Esophagus squamous epithelium (tissue), 5 donors: ENCODE measurements around the gene SKAP1. TPM values are rescaled to one million over a fixed set of nuclear protein-coding genes. Genes with fewer than 3 reads are reported as not detected.

ENCODE experiments used
- DNase-seq: peaks from one replicate; lab custom pipeline; 2025; lab: John Stamatoyannopoulos, UW
- H3K27ac ChIP-seq, 4 donors: fragments of 200-600 bp; sonication (generic); one replicate each; pipeline ENCODE4 v1.5.1; 2016 to 2019; ENCODE audit warnings: mild to moderate bottlenecking in 1 of 4
- H3K27me3 ChIP-seq, 4 donors: fragments of 200-600 bp; sonication (generic); 1 replicate in 3 of 4; 2 replicates in 1 of 4; pipeline versions ENCODE4 v1.5.1 to v1.6.0; 2017 to 2021; ENCODE audit warnings: antibody characterized with exemption in 1 of 4
- H3K36me3 ChIP-seq, 3 donors: fragments of 200-600 bp; sonication (generic); one replicate each; pipeline ENCODE4 v1.5.1; 2016 to 2019
- H3K4me1 ChIP-seq, 3 donors: fragments of 200-600 bp; sonication (generic); one replicate each; pipeline ENCODE4 v1.5.1; 2017 to 2019
- H3K4me3 ChIP-seq, 4 donors: fragments of 200-600 bp; sonication (generic); 1 replicate in 3 of 4; 2 replicates in 1 of 4; pipeline ENCODE4 v1.5.1; 2016 to 2019; ENCODE audit warnings: mild to moderate bottlenecking in 2 of 4, moderate library complexity in 1 of 4
- H3K9me3 ChIP-seq, 3 donors: fragments of 200-600 bp; sonication (generic); one replicate each; pipeline ENCODE4 v1.5.1; 2016 to 2019
- CTCF ChIP-seq, 6 experiments: fragments of 450-650 bp in 4 of 6; fragments of 200-600 bp in 2 of 6; sonication (generic) in 2 of 6; IDR thresholded peaks; one replicate each; pipeline ENCODE4 v1.5.1; 2016 to 2019; ENCODE audit warnings: antibody characterized with exemption in 6 of 6, mild to moderate bottlenecking in 4 of 6, moderate library complexity in 4 of 6
- POLR2A ChIP-seq, 4 donors: fragments of 450-650 bp; IDR thresholded peaks; one replicate each; pipeline ENCODE4 v1.6.1; 2017; ENCODE audit warnings: antibody characterized with exemption in 4 of 4, mild to moderate bottlenecking in 4 of 4, moderate library complexity in 3 of 4
- WGBS, 2 donors: methylation state at CpG; one replicate each; pipeline ENCODE4 v1.1.5; 2018; 5-methylcytosine and 5-hydroxymethylcytosine counted together
- intact Hi-C: fragments of 100-400 bp; cut with DNase I; formaldehyde crosslinking; loops from one replicate; pipeline ENCODE4 v1.15.0; 2022
- total RNA-seq, 4 donors: library from RNA; depleted of rRNA; stranded (reverse); fragments of >200 nt; gene quantifications; one replicate each; pipeline ENCODE4 v1.1.0, GENCODE V29; 2016
- donor health status: DM: yes; HTN: yes; CAD: no.

SKAP1 gene
- total RNA-seq, 4 donors from 2014 or later, result 0.83 to 5.1 (median 3.4) TPM; not detected in 1

GRCh38 chr17:48322060-48322459, 108.0 kb downstream of the SKAP1 start:
- Histone ChIP-seq H3K4me3 (no peak overlapping the region), H3K4me1 (no peaks in the 10 kb centered on the region), H3K36me3 (no peaks in the 10 kb centered on the region), H3K27ac (no peak overlapping the region), H3K9me3 (no peaks in the 10 kb centered on the region), H3K27me3 (peaks cover 0 to 81% (median 0%) of the 10 kb centered on the region in 4 donors)
- intact Hi-C loops, result no loop called here
- DNase-seq, result no peak
- TF ChIP-seq CTCF (IDR thresholded peaks at IDR 0.05), result no peak

- no peak for DNase-seq
- H3K9me3 ChIP-seq, result no peaks in the 10 kb centered on the region
- no peaks in the 10 kb centered on the region for H3K4me1 ChIP-seq
- no peak overlapping the region for H3K4me3 ChIP-seq
- 94 to 95% methylated on average over 1 of the region's 1 CpG for WGBS, 2 donors
- intact Hi-C loops, result no loop called here
- no peaks in the 10 kb centered on the region for H3K36me3 ChIP-seq
- peaks cover 0 to 81% (median 5%) of the 10 kb centered on the region in 4 donors for H3K27me3 ChIP-seq
- no peak overlapping the region for H3K27ac ChIP-seq
- TF ChIP-seq POLR2A (IDR thresholded peaks at IDR 0.05), result no peak
- TF ChIP-seq CTCF (IDR thresholded peaks at IDR 0.05), result no peak
Observed at GRCh38 chr17:48317732-48318131, 112.3 kb downstream of the SKAP1 start.

- WGBS, 2 donors, result 54 to 63% methylated on average over 2 of the region's 2 CpGs
- Histone ChIP-seq H3K4me1 (no peaks in the 10 kb centered on the region), H3K27ac (no peak overlapping the region), H3K36me3 (no peaks in the 10 kb centered on the region), H3K9me3 (no peaks in the 10 kb centered on the region), H3K4me3 (no peak overlapping the region), H3K27me3 (peaks cover 4 to 99% (median 7%) of the 10 kb centered on the region in 4 donors)
- TF ChIP-seq POLR2A (IDR thresholded peaks at IDR 0.05) (no peak), CTCF (IDR thresholded peaks at IDR 0.05) (no peak)
- DNase-seq, result no peak
- intact Hi-C loops, result no loop called here
Observed at GRCh38 chr17:48314716-48315115, 115.3 kb downstream of the SKAP1 start.

GRCh38 chr17:48313096-48313755, 116.8 kb downstream of the SKAP1 start:
- Histone ChIP-seq H3K27ac (no peak overlapping the region), H3K27me3 (peaks cover 4 to 100% (median 7%) of the 10 kb centered on the region in 4 donors), H3K36me3 (no peaks in the 10 kb centered on the region), H3K4me3 (no peak overlapping the region), H3K4me1 (no peaks in the 10 kb centered on the region), H3K9me3 (no peaks in the 10 kb centered on the region)
- TF ChIP-seq POLR2A (IDR thresholded peaks at IDR 0.05), result no peak
- TF ChIP-seq CTCF (IDR thresholded peaks at IDR 0.05), result no peak
- WGBS, 2 donors, result 45 to 69% methylated on average over 8 of the region's 8 CpGs
- intact Hi-C loops, result no loop called here
- DNase-seq, result no peak

- intact Hi-C loops, result no loop called here
- no peak for DNase-seq
- Histone ChIP-seq H3K27ac (no peak overlapping the region), H3K9me3 (no peaks in the 10 kb centered on the region), H3K4me3 (no peak overlapping the region), H3K4me1 (no peaks in the 10 kb centered on the region), H3K36me3 (no peaks in the 10 kb centered on the region), H3K27me3 (peaks cover 5 to 100% (median 8%) of the 10 kb centered on the region in 4 donors)
- 65 to 70% methylated on average over 3 of the region's 3 CpGs for WGBS, 2 donors
- TF ChIP-seq CTCF (IDR thresholded peaks at IDR 0.05) (no peak), POLR2A (IDR thresholded peaks at IDR 0.05) (no peak)
Observed at GRCh38 chr17:48311324-48311723, 118.7 kb downstream of the SKAP1 start.
